GM21515 (cell line): ENCODE data around the gene AICDA.
"Not testable (repeated sequence)": the region's sequence is repeated elsewhere in the genome, so short reads cannot be mapped to it uniquely, and the experiment has no call there.

Experiments used
- ATAC-seq: cut with Tn5 transposase; IDR thresholded peaks from one replicate; pipeline ENCODE4 v1.9.1; 2021; ENCODE audit not compliant: unreplicated experiment

Gene AICDA

GRCh38 chr12:8613881-8614280 is 1.2 kb upstream of the AICDA start:
- ATAC-seq = not testable (repeated sequence)

- no peak for ATAC-seq
These were observed 3.5 kb downstream of the AICDA start for GRCh38 chr12:8609061-8609570.

GRCh38 chr12:8606890-8607289 is 5.8 kb downstream of the AICDA start:
- no peak for ATAC-seq

GRCh38 chr12:8605057-8605456 is 7.6 kb downstream of the AICDA start:
- ATAC-seq = no peak

- ATAC-seq = no peak
These were observed 8.8 kb downstream of the AICDA start for GRCh38 chr12:8603856-8604255.

GRCh38 chr12:8603286-8603685 is 9.4 kb downstream of the AICDA start:
- ATAC-seq = no peak

GRCh38 chr12:8596561-8596960 is 16.1 kb downstream of the AICDA start:
- no peak for ATAC-seq

GRCh38 chr12:8594072-8594471 is 18.6 kb downstream of the AICDA start:
- no peak for ATAC-seq

GRCh38 chr12:8593246-8593645 is 19.4 kb downstream of the AICDA start:
- no peak for ATAC-seq

GRCh38 chr12:8590842-8591545 is 21.7 kb downstream of the AICDA start:
- ATAC-seq = no peak

GRCh38 chr12:8589679-8590078 is 23.0 kb downstream of the AICDA start:
- ATAC-seq = no peak

GRCh38 chr12:8584478-8584877 is 28.2 kb downstream of the AICDA start:
- ATAC-seq = not testable (repeated sequence)

GRCh38 chr12:8584004-8584403 is 28.7 kb downstream of the AICDA start:
- no peak for ATAC-seq

GRCh38 chr12:8581098-8581784 is 31.4 kb downstream of the AICDA start:
- no peak for ATAC-seq

GRCh38 chr12:8577879-8578278 is 34.8 kb downstream of the AICDA start:
- no peak for ATAC-seq

GRCh38 chr12:8572507-8572906 is 40.2 kb downstream of the AICDA start:
- no peak for ATAC-seq

GRCh38 chr12:8566525-8566924 is 46.1 kb downstream of the AICDA start:
- ATAC-seq = no peak

- ATAC-seq = not testable (repeated sequence)
These were observed 46.6 kb downstream of the AICDA start for GRCh38 chr12:8566052-8566451.

- no peak for ATAC-seq
These were observed 48.0 kb downstream of the AICDA start for GRCh38 chr12:8564656-8565055.

- no peak for ATAC-seq
These were observed 49.3 kb downstream of the AICDA start for GRCh38 chr12:8563356-8563755.

GRCh38 chr12:8562310-8562709 is 50.3 kb downstream of the AICDA start:
- no peak for ATAC-seq

- ATAC-seq = no peak
These were observed 51.6 kb downstream of the AICDA start for GRCh38 chr12:8561011-8561410.
